Omental fat pad (tissue), 4 donors: ENCODE data around the gene CMTM1. TPM values are rescaled to one million over a fixed set of nuclear protein-coding genes. Genes with fewer than 3 reads are reported as not detected.
"Not testable (repeated sequence)": the region's sequence is repeated elsewhere in the genome, so short reads cannot be mapped to it uniquely, and the experiment has no call there.

Experiments used
- ATAC-seq: fragments of 150-250 bp; one replicate; pipeline ENCODE4 v1.9.1; 2016; ENCODE audit warnings: mild to moderate bottlenecking, moderate library complexity; ENCODE audit not compliant: low FRiP score
- DNase-seq: peaks from one replicate; pipeline ENCODE4 v3.0.0-alpha.2; 2019; ENCODE audit warnings: low spot score
- CTCF ChIP-seq, 3 donors: fragments of 450-650 bp; IDR thresholded peaks; one replicate each; pipeline ENCODE4 v1.5.1; 2016 to 2017; ENCODE audit warnings: antibody characterized with exemption in 3 of 3, mild to moderate bottlenecking in 3 of 3, moderate library complexity in 2 of 3
- small RNA-seq: library from RNA; depleted of rRNA; stranded (forward); fragments of <200 nt; gene quantifications from one replicate; pipeline ENCODE3, GENCODE V24; 2016
- total RNA-seq, 4 donors: library from RNA; depleted of rRNA; stranded (reverse); fragments of >200 nt; gene quantifications; one replicate each; pipeline ENCODE4 v1.1.0, GENCODE V29; 2016

The CMTM1 gene
- total RNA-seq, 4 donors from 2014 or later = 0.93 to 1.1 (median 0.98) TPM

DNA sequence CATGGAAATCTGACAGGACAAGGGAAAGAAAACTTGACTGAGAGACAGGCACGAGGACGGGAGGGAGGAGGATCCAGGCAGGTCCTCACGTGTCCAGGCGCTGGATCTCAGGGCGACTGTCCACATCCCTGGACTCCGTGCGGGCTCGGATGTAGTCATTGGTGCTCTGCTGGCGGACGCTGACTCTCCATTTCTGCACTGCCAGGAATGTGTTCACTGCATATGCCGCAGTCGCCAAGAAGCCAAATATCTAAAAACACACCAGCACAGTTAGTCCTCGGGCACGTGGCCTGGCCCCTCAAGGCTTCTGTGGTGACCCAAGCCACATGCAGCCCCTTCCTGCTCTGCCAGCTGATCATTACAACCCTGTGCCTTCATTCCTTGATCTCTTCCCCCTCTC, 55.7 kb downstream of the CMTM1 start:
- no peak for TF ChIP-seq CTCF (IDR thresholded peaks at IDR 0.05)
- ATAC-seq (no peak), DNase-seq (no peak)

- DNase-seq (no peak), ATAC-seq (no peak)
- TF ChIP-seq CTCF (IDR thresholded peaks at IDR 0.05) = no peak
Measured at GRCh38 chr16:66622863-66623262, 56.6 kb downstream of the CMTM1 start.

DNA sequence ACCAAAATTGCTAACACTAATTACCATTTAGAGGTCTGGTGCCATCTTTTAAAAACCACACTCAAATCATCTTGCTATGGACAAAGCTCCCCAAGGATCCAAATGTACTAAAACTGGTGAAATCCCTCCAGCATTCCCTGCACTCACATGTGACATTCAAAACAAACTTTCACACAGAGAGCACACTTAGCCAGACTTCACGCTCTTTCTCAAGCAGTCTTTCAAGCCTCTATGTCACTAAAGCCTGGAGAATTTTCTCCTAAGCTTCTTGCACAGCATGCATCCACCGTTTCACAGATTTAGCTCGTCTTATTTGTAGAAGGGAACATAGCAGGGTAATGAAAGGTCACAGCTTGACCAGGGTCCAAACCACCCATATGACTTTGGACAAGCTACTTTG, 57.5 kb downstream of the CMTM1 start:
- no peak for ATAC-seq
- TF ChIP-seq CTCF (IDR thresholded peaks at IDR 0.05) = no peak
- no peak for DNase-seq

DNA sequence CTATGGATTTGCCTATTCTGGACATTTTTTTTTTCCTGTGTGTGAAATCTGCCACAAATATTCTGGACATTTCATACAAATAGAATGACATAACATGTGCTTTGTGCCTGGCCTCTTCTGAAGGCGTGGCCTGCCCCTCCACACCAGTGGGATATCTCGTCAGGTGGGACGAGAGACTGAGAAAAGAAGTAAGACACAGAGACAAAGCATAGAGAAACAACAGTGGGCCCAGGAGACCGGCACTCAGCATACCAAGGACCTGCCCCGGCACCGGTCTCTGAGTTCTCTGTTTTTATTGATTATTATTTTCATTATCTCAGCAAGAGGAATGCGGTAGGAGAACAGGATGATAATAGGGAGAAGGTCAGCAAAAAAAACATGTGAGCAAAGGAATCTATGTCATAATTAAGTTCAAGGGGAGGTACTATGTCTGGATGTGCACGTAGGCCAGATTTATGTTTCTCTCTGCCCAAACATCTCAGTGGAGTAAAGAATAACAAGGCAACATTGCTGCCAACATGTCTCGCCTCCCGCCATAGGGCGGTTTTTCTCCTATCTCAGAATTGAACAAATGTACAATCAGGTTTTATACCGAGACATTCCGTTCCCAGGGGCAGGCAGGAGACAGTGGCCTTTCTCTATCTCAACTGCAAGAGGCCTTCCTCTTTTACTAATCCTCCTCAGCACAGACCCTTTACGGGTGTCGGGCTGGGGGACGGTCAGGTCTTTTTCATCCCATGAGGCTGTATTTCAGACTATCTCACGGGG, 61.6 kb downstream of the CMTM1 start:
- not testable (repeated sequence) for ATAC-seq, DNase-seq

Small RNAs within 50 kb of the gene (small RNA-seq; reads per million reads assigned to genes)
- not detected for gene CKLF-CMTM1

Other genes with a start within 250 kb of the CMTM1 start
- 100 to 1,000 TPM in 1 of 4 donors, 10 to 100 TPM in 3; 31.8 to 237 (median 95.8) TPM for gene CDH5, start 199.7 kb upstream of the CMTM1 start, total RNA-seq
- 1 to 10 TPM in 2 of 4 donors, under 1 TPM in 1, not detected in 1; 0.94 to 2.2 (median 1.3) TPM for gene BEAN1, start 139.1 kb upstream of the CMTM1 start, total RNA-seq
- gene TK2, start 16.3 kb upstream of the CMTM1 start, total RNA-seq = 10 to 100 TPM; 39.9 to 69.7 (median 56.0) TPM
- 10 to 100 TPM; 31.6 to 68.4 (median 49.2) TPM for gene CKLF, start 13.9 kb upstream of the CMTM1 start, total RNA-seq
- 1 to 10 TPM in 3 of 4 donors, not detected in 1; 1.1 to 5.7 (median 1.2) TPM for gene CMTM2, start 13.0 kb downstream of the CMTM1 start, total RNA-seq
- 10 to 100 TPM; 28.9 to 53.4 (median 43.5) TPM for gene CMTM3, start 38.3 kb downstream of the CMTM1 start, total RNA-seq
- 10 to 100 TPM; 12.6 to 29.9 (median 23.8) TPM for gene CMTM4, start 130.3 kb downstream of the CMTM1 start, total RNA-seq
- 100 to 1,000 TPM; 120 to 199 (median 169) TPM for gene DYNC1LI2, start 185.2 kb downstream of the CMTM1 start, total RNA-seq
- not detected for gene TERB1, start 235.1 kb downstream of the CMTM1 start, total RNA-seq